IMR-90 (cell line): ENCODE results near the gene MMP25. TPM values are rescaled to one million over a fixed set of nuclear protein-coding genes. Genes with fewer than 3 reads are reported as not detected.

Experiments
- ATAC-seq: fragments of 200-7000 bp; cut with Tn5 transposase; 2 replicates; pipeline ENCODE4 v1.9.1; 2020; ENCODE audit warnings: low read depth, mild to moderate bottlenecking, moderate library complexity
- BruUV-seq: library from RNA; stranded (reverse); fragments of 400-500 nt; replicated peaks from 2 replicates; lab custom pipeline; 2021; lab: Mats Ljungman, UMichigan
- CTCF ChIA-PET: fragments of 300-600 bp; formaldehyde crosslinking; extraction: SDS; loops from one replicate; lab custom pipeline; 2021; ENCODE audit warnings: antibody characterized with exemption; lab: Yijun Ruan, JAX
- POLR2A ChIA-PET: fragments of 300-600 bp; sonication (Branson Sonifier 250); formaldehyde crosslinking; loops from one replicate; lab custom pipeline; 2022; ENCODE audit warnings: antibody characterized with exemption; ENCODE audit not compliant: unreplicated experiment; lab: Charles Lee
- DNase-seq: peaks from one replicate; pipeline ENCODE4 v3.0.0; 2013
- H2AFZ ChIP-seq: replicated peaks from 2 replicates; pipeline ENCODE3; 2013; ENCODE audit warnings: low read length, mild to moderate bottlenecking; ENCODE audit not compliant: poor library complexity
- H2AK5ac ChIP-seq: 2 replicates; pipeline ENCODE4 v1.6.1; 2013; ENCODE audit warnings: low read depth, low read length, inconsistent platforms
- H2AK9ac ChIP-seq: replicated peaks from 2 replicates; pipeline ENCODE3; 2013; ENCODE audit warnings: mild to moderate bottlenecking, low read depth, low read length, moderate library complexity; ENCODE audit not compliant: poor library complexity
- H2BK120ac ChIP-seq: 2 replicates; pipeline ENCODE4 v1.6.1; 2013; ENCODE audit warnings: low read depth, low read length, inconsistent platforms
- H2BK15ac ChIP-seq: 3 replicates; pipeline ENCODE4 v1.6.1; 2013; ENCODE audit warnings: low read depth, low read length, inconsistent platforms
- H2BK20ac ChIP-seq: 2 replicates; pipeline ENCODE4 v1.6.1; 2013; ENCODE audit warnings: low read depth, mild to moderate bottlenecking, inconsistent platforms, low read length, moderate library complexity
- H2BK5ac ChIP-seq: 2 replicates; pipeline ENCODE4 v1.6.1; 2013; ENCODE audit warnings: mild to moderate bottlenecking, low read depth, low read length, inconsistent platforms; ENCODE audit not compliant: poor library complexity, severe bottlenecking
- H3K14ac ChIP-seq: replicated peaks from 2 replicates; pipeline ENCODE4 v1.6.1; 2013; ENCODE audit warnings: low read depth, low read length, inconsistent platforms
- H3K18ac ChIP-seq: 2 replicates; pipeline ENCODE4 v1.6.1; 2013; ENCODE audit warnings: low read depth, low read length, control low read depth
- H3K23ac ChIP-seq: 2 replicates; pipeline ENCODE4 v1.6.1; 2013; ENCODE audit warnings: low read depth, low read length, inconsistent platforms
- H3K27ac ChIP-seq: 2 replicates; pipeline ENCODE4 v1.5.1; 2013; ENCODE audit warnings: mild to moderate bottlenecking, control low read depth, low read length; ENCODE audit not compliant: insufficient read depth
- H3K27me3 ChIP-seq: 2 replicates; pipeline ENCODE4 v1.6.1; 2013; ENCODE audit warnings: low read length; ENCODE audit not compliant: control insufficient read depth, insufficient read depth
- H3K36me3 ChIP-seq: 2 replicates; pipeline ENCODE4 v1.6.1; 2013; ENCODE audit warnings: low read length, mixed read lengths; ENCODE audit not compliant: control insufficient read depth, insufficient read depth
- H3K4ac ChIP-seq: 2 replicates; pipeline ENCODE4 v1.6.1; 2013; ENCODE audit warnings: low read depth, low read length, inconsistent platforms
- H3K4me1 ChIP-seq: 2 replicates; pipeline ENCODE4 v1.6.1; 2013; ENCODE audit warnings: low read length, mixed read lengths; ENCODE audit not compliant: control insufficient read depth, insufficient read depth
- H3K4me2 ChIP-seq: 2 replicates; pipeline ENCODE4 v1.6.1; 2013; ENCODE audit warnings: low read depth, mild to moderate bottlenecking, control low read depth, low read length, moderate library complexity
- H3K4me3 ChIP-seq: 2 replicates; pipeline ENCODE4 v1.5.1; 2013; ENCODE audit warnings: low read depth, mild to moderate bottlenecking, control low read depth, low read length, moderate library complexity; ENCODE audit not compliant: insufficient read depth
- H3K56ac ChIP-seq: 2 replicates; pipeline ENCODE4 v1.6.1; 2013; ENCODE audit warnings: low read length, inconsistent platforms; ENCODE audit not compliant: insufficient read depth; ENCODE audit errors: extremely low read depth
- H3K79me1 ChIP-seq, 2 experiments: 2 replicates each; pipeline ENCODE4 v1.6.1; 2013; ENCODE audit warnings: low read length in 2 of 2, inconsistent platforms in 1 of 2, low read depth in 1 of 2
- H3K9ac ChIP-seq: 2 replicates; pipeline ENCODE4 v1.6.1; 2013; ENCODE audit warnings: low read depth, low read length, control low read depth
- H3K9me1 ChIP-seq: 2 replicates; pipeline ENCODE4 v1.6.1; 2013; ENCODE audit warnings: low read length, inconsistent platforms; ENCODE audit not compliant: insufficient read depth
- H3K9me3 ChIP-seq: 2 replicates; pipeline ENCODE4 v1.6.1; 2013; ENCODE audit warnings: low read length; ENCODE audit not compliant: control insufficient read depth, insufficient read depth
- H4K20me1 ChIP-seq: 2 replicates; pipeline ENCODE4 v1.6.1; 2013; ENCODE audit warnings: low read length, inconsistent platforms; ENCODE audit not compliant: insufficient read depth
- H4K5ac ChIP-seq: 2 replicates; pipeline ENCODE4 v1.6.1; 2013; ENCODE audit warnings: mild to moderate bottlenecking, low read depth, low read length, control low read depth
- H4K8ac ChIP-seq, 2 experiments: 2 replicates each; pipeline ENCODE4 v1.6.1; 2013; ENCODE audit warnings: low read depth in 2 of 2, low read length in 2 of 2, control low read depth in 1 of 2, inconsistent platforms in 1 of 2
- H4K91ac ChIP-seq: 2 replicates; pipeline ENCODE4 v1.6.1; 2013; ENCODE audit warnings: low read depth, low read length, inconsistent platforms; ENCODE audit not compliant: insufficient read depth
- BHLHE40 ChIP-seq: fragments of 150-350 bp; IDR thresholded peaks from 2 replicates; pipeline ENCODE4 v1.6.1; 2016; ENCODE audit warnings: mild to moderate bottlenecking, low read depth, low read length
- CEBPB ChIP-seq: IDR thresholded peaks from 2 replicates; pipeline ENCODE4 v1.6.1; 2012; ENCODE audit warnings: low read depth, low read length, improper control_type of control experiment
- CHD1 ChIP-seq: IDR thresholded peaks from 2 replicates; pipeline ENCODE4 v1.6.1; 2012; ENCODE audit warnings: low read depth, low read length, improper control_type of control experiment
- FOS ChIP-seq: fragments of 150-350 bp; IDR thresholded peaks from 2 replicates; pipeline ENCODE4 v1.6.1; 2016; ENCODE audit warnings: low read depth, low read length
- MAZ ChIP-seq: IDR thresholded peaks from 2 replicates; pipeline ENCODE4 v1.6.1; 2012; ENCODE audit warnings: low read depth, mild to moderate bottlenecking, low read length, improper control_type of control experiment, moderate library complexity, borderline replicate concordance
- MXI1 ChIP-seq: IDR thresholded peaks from 2 replicates; pipeline ENCODE4 v1.6.1; 2012; ENCODE audit warnings: low read depth, mild to moderate bottlenecking, low read length, moderate library complexity, borderline replicate concordance
- NFE2L2 ChIP-seq: fragments of 150-350 bp; IDR thresholded peaks from 2 replicates; pipeline ENCODE4 v1.6.1; 2016; ENCODE audit warnings: low read depth, mild to moderate bottlenecking, low read length
- POLR2A ChIP-seq: IDR thresholded peaks from 2 replicates; pipeline ENCODE4 v1.6.1; 2012; ENCODE audit warnings: mild to moderate bottlenecking, low read depth, low read length
- RAD21 ChIP-seq: IDR thresholded peaks from 2 replicates; pipeline ENCODE4 v1.6.1; 2012; ENCODE audit warnings: low read length, improper control_type of control experiment
- RCOR1 ChIP-seq: IDR thresholded peaks from 2 replicates; pipeline ENCODE4 v1.6.1; 2012; ENCODE audit warnings: mild to moderate bottlenecking, low read length, improper control_type of control experiment; ENCODE audit not compliant: insufficient replicate concordance
- SMC3 ChIP-seq: fragments of 150-350 bp; IDR thresholded peaks from 2 replicates; pipeline ENCODE4 v1.6.1; 2016; ENCODE audit warnings: low read depth, mild to moderate bottlenecking, antibody characterized with exemption, low read length, moderate library complexity
- WGBS, 2 experiments: methylation state at CpG; one replicate each; pipeline versions ENCODE4 v1.1.5 to v1.1.7; 2013; ENCODE audit warnings: missing lambda C conversion rate in 2 of 2; ENCODE audit not compliant: insufficient read length in 1 of 2; ENCODE audit errors: extremely low coverage in 2 of 2; 5-methylcytosine and 5-hydroxymethylcytosine counted together
- dilution Hi-C: fragments of 300-500 bp; cut with HindIII; formaldehyde crosslinking; loops from one replicate; pipeline ENCODE4 v1.14.3; 2018; ENCODE audit warnings: low sequenced_read_pairs; ENCODE audit not compliant: unreplicated experiment
- in situ Hi-C: fragments of 300-500 bp; cut with MboI; formaldehyde crosslinking; loops from 3 replicates; pipeline ENCODE4 v1.14.3; 2019; ENCODE audit warnings: low sequenced_read_pairs, inconsistent platforms, mixed read lengths
- intact Hi-C: fragments of 100-400 bp; cut with micrococcal nuclease; formaldehyde crosslinking; loops from 2 replicates; pipeline ENCODE4 v1.10.0; 2022
- polyA plus RNA-seq, 3 experiments: library from polyadenylated mRNA; depleted of rRNA; stranded (reverse); fragments of >200 nt; gene quantifications; 2 replicates each; pipeline ENCODE4 v1.2.3, GENCODE V29; 2012; ENCODE audit warnings: low replicate concordance in 1 of 3
- total RNA-seq: library from RNA; depleted of rRNA; stranded (reverse); fragments of >200 nt; gene quantifications from 2 replicates; pipeline ENCODE4 v1.2.3, GENCODE V29; 2012
- TF ChIP-seq, protein P1 (sequence below): conservative IDR thresholded peaks from 2 replicates; pipeline ENCODE4 v1.5.1; 2012; ENCODE audit warnings: mild to moderate bottlenecking, low read depth, low read length, improper control_type of control experiment
- TF ChIP-seq, protein P2 (sequence below): fragments of 150-350 bp; IDR thresholded peaks from 2 replicates; pipeline ENCODE4 v1.6.1; 2017; ENCODE audit warnings: mild to moderate bottlenecking, antibody characterized with exemption, low read length, low read depth

The MMP25 gene
- total and polyA plus RNA-seq, 2 of the 4 experiments (the other 2 are of a cell fraction): 0.07 TPM; not detected in 1

DNA sequence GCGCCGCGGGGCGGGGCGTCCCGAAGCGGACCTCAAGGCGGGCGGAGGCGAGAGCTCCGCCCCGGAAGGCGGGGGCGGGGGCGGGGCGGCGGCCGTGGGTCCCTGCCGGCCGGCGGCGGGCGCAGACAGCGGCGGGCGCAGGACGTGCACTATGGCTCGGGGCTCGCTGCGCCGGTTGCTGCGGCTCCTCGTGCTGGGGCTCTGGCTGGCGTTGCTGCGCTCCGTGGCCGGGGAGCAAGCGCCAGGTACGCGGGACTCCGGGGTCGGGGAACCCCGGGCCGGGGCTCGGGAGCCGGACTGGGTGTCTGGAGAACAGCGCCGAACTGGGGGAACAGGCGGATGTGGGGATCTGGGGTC, 26.1 kb upstream of the MMP25 start, which contains the start of gene TNFRSF12A (continued):
- TF ChIP-seq, protein P1, sequence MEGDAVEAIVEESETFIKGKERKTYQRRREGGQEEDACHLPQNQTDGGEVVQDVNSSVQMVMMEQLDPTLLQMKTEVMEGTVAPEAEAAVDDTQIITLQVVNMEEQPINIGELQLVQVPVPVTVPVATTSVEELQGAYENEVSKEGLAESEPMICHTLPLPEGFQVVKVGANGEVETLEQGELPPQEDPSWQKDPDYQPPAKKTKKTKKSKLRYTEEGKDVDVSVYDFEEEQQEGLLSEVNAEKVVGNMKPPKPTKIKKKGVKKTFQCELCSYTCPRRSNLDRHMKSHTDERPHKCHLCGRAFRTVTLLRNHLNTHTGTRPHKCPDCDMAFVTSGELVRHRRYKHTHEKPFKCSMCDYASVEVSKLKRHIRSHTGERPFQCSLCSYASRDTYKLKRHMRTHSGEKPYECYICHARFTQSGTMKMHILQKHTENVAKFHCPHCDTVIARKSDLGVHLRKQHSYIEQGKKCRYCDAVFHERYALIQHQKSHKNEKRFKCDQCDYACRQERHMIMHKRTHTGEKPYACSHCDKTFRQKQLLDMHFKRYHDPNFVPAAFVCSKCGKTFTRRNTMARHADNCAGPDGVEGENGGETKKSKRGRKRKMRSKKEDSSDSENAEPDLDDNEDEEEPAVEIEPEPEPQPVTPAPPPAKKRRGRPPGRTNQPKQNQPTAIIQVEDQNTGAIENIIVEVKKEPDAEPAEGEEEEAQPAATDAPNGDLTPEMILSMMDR: no peak
- TF ChIP-seq POLR2A: peak; percentile 98

DNA sequence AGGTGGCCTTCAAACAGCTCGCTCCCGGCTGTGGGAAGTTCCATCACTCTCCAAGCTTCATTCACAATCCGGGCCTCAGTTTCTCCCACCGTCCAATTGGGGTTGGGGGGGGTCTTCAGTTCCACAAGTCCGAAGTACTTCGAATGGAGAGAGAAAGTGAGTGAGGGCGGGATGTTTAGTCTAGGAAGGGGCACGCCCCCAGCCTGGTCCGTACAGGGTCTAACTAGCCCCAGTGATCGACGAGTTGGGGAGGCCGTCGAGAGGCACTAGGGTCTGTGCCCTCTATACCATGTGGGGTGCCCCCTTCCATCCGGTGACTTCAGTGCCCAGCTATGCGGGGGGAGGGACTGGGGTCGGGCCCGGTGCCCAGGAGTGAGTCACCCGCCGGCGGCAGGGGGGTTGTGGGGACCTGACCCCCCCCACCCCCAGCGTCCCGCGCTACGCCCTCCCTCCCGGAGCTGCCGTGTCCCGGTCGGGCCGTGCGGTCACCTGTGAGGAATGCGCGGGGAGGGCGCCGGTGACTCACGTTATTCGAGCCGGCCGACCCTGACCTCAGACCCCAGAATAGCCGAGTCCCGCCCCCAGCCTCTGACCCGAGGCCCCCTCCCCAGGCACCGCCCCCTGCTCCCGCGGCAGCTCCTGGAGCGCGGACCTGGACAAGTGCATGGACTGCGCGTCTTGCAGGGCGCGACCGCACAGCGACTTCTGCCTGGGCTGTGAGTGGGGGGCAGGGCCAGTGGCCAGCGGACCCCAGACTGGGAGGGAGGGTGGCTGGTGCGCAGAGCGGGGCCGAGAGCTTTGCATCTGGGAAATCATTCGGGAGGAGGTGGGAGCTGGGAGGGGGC, 25.5 kb upstream of the MMP25 start:
- Histone ChIP-seq H2BK120ac (peak overlapping the region; percentile 91), H3K4ac (peak overlapping the region; percentile 99), H3K18ac (peak overlapping the region; percentile 83), H3K56ac (peak overlapping the region; percentile 100), H3K14ac (peak overlapping the region; percentile 99), H2AK5ac (peak overlapping the region; percentile 93), H3K27ac (peak overlapping the region; percentile 97), H3K36me3 (peaks cover 11% of the 10 kb centered on the region), H2BK15ac (peak overlapping the region; percentile 32; the same call in 1 of the 3 replicates), H4K91ac (peak overlapping the region; percentile 98), H2BK20ac (peak overlapping the region; percentile 4; the same call in 1 of the 2 replicates), H3K9ac (peak overlapping the region; percentile 94), H3K27me3 (no peaks in the 10 kb centered on the region; the same call in 1 of the 2 replicates), H2AK9ac (peak overlapping the region; percentile 99), H3K4me3 (peak overlapping the region; percentile 77), H2AFZ (peak overlapping the region; percentile 67), H3K23ac (peak overlapping the region; percentile 100), H3K4me2 (peak overlapping the region; percentile 79), H4K20me1 (peaks cover 31% of the 10 kb centered on the region), H4K8ac (peak overlapping the region; percentile 74 to 99), H3K9me1 (no peaks in the 10 kb centered on the region), H3K9me3 (no peaks in the 10 kb centered on the region), H2BK5ac (peak overlapping the region; percentile 99), H3K79me1 (peaks cover 0 to 27% of the 10 kb centered on the region in 2 experiments; a peak in 2 of 4 replicates), H3K4me1 (peaks cover 11% of the 10 kb centered on the region), H4K5ac (peak overlapping the region; percentile 76)
- dilution Hi-C loops: no loop called here
- ChIA-PET CTCF (interaction anchor here (0.5 to 2.7 kb wide), 2 partner anchors 10 to 1152 kb away, joined by 8 to 12 read pairs; no protein-coding TSS in a partner anchor), POLR2A (interaction anchor here (0.6 to 2.0 kb wide), 2 partner anchors 11 to 496 kb away, joined by 3 to 7 read pairs; no protein-coding TSS in a partner anchor)
- no TSS peak for BruUV-seq
- DNase-seq: peak; percentile 89
- WGBS, 2 experiments: 0% methylated on average over 8 of the region's 57 CpGs; no CpG with 5 or more reads in 1 of the 2 experiments
- ATAC-seq: peak; percentile 30
- in situ Hi-C loops: no loop called here
- intact Hi-C loops: no loop called here
- TF ChIP-seq MXI1 (no peak), MAZ (peak; percentile 81), BHLHE40 (peak; percentile 43), RCOR1 (no peak), CEBPB (no peak), CHD1 (peak; percentile 14; the same call in 1 of the 2 replicates), POLR2A (peak; percentile 34), NFE2L2 (no peak), FOS (peak; percentile 89), RAD21 (no peak), SMC3 (no peak)
- TF ChIP-seq, protein P2, sequence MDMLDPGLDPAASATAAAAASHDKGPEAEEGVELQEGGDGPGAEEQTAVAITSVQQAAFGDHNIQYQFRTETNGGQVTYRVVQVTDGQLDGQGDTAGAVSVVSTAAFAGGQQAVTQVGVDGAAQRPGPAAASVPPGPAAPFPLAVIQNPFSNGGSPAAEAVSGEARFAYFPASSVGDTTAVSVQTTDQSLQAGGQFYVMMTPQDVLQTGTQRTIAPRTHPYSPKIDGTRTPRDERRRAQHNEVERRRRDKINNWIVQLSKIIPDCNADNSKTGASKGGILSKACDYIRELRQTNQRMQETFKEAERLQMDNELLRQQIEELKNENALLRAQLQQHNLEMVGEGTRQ: peak; percentile 64
